ENCODE measurements around the gene HEXB. TPM values are rescaled to one million over a fixed set of nuclear protein-coding genes. Genes with fewer than 3 reads are reported as not detected.

Gene HEXB
- total and polyA plus RNA-seq, 2 donors: 104 to 111 TPM

Small RNA genes within 50 kb of the gene (small RNA-seq; reads per million reads assigned to genes)
- gene RNU6-658P: not detected

Other genes with a start within 250 kb of the HEXB start
- gene ENC1, start 44.5 kb upstream of the HEXB start, total RNA-seq: 75.4 TPM
- 11.2 TPM for gene ENC1, start 44.5 kb upstream of the HEXB start, polyA plus RNA-seq
- gene GFM2, start 81.9 kb downstream of the HEXB start, total RNA-seq: 52.0 TPM
- 14.1 TPM for gene GFM2, start 81.9 kb downstream of the HEXB start, polyA plus RNA-seq
- 69.2 TPM for gene NSA2, start 82.0 kb downstream of the HEXB start, total RNA-seq
- gene NSA2, start 82.0 kb downstream of the HEXB start, polyA plus RNA-seq: 135 TPM
- gene FAM169A, start 181.2 kb downstream of the HEXB start, total RNA-seq: 9.0 TPM
- 1.1 TPM for gene FAM169A, start 181.2 kb downstream of the HEXB start, polyA plus RNA-seq